SU-DHL-6 (cell line): ENCODE measurements around the gene OSR1.

Experiments used
- CTCF ChIP-seq: fragments of 200-600 bp; sonication (generic); IDR thresholded peaks from one replicate; pipeline ENCODE4 v1.5.1; 2017; ENCODE audit warnings: antibody characterized with exemption, mild to moderate bottlenecking, low read length, moderate library complexity; ENCODE audit not compliant: insufficient read depth, poor library complexity, severe bottlenecking
- EZH2phosphoT487 ChIP-seq: fragments of 200-600 bp; sonication (generic), shearing (Covaris generic); conservative IDR thresholded peaks from 2 replicates; pipeline ENCODE4 v1.6.1; 2018; ENCODE audit warnings: mild to moderate bottlenecking, antibody characterized with exemption, low read length, moderate library complexity, mixed read lengths

- TF ChIP-seq CTCF (no peak), EZH2phosphoT487 (no peak)
Measured at GRCh38 chr2:19360266-19360965, 2.0 kb upstream of the OSR1 start.
